ENCODE measurements around the gene ZNF341. TPM values are rescaled to one million over a fixed set of nuclear protein-coding genes. Genes with fewer than 3 reads are reported as not detected.
"Not testable (repeated sequence)": the region's sequence is repeated elsewhere in the genome, so short reads cannot be mapped to it uniquely, and the experiment has no call there.

ZNF341 gene
- 0.52 and 2.1 TPM in 2 replicates for total RNA-seq

GRCh38 chr20:33731693-33732165 lies at the start of gene ZNF341:
ZNF341 (plus strand) TSS chr20:33731996; CDS start chr20:33732022, 26 bp downstream.
- DNase-seq (ENCODE audit: low read depth) = peak; percentile 25

GRCh38 chr20:33684533-33685327 lies 47.1 kb upstream of the ZNF341 start:
- DNase-seq (ENCODE audit: low read depth) = no peak

- no peak for DNase-seq (ENCODE audit: low read depth)
Measured at GRCh38 chr20:33685328-33686099, 46.3 kb upstream of the ZNF341 start.

GRCh38 chr20:33686100-33686983 lies 45.5 kb upstream of the ZNF341 start, which contains the start of gene E2F1:
E2F1 (minus strand) TSS chr20:33686385; CDS start chr20:33686264, 121 bp downstream.
- peak; percentile 58 for DNase-seq (ENCODE audit: low read depth)

GRCh38 chr20:33686984-33687366 lies 44.8 kb upstream of the ZNF341 start:
- DNase-seq (ENCODE audit: low read depth) = no peak

- DNase-seq (ENCODE audit: low read depth) = no peak
Measured at GRCh38 chr20:33687370-33687915, 44.4 kb upstream of the ZNF341 start.

- DNase-seq (ENCODE audit: low read depth) = no peak
Measured at GRCh38 chr20:33687993-33688937, 43.5 kb upstream of the ZNF341 start.

- no peak for DNase-seq (ENCODE audit: low read depth)
Measured at GRCh38 chr20:33688938-33689424, 42.8 kb upstream of the ZNF341 start.

- no peak for DNase-seq (ENCODE audit: low read depth)
Measured at GRCh38 chr20:33689493-33689892, 42.3 kb upstream of the ZNF341 start.

GRCh38 chr20:33689973-33690372 lies 41.8 kb upstream of the ZNF341 start:
- peak; percentile 7 for DNase-seq (ENCODE audit: low read depth)

GRCh38 chr20:33693289-33693688 lies 38.5 kb upstream of the ZNF341 start:
- no peak for DNase-seq (ENCODE audit: low read depth)

- DNase-seq (ENCODE audit: low read depth) = no peak
Measured at GRCh38 chr20:33693741-33694638, 37.8 kb upstream of the ZNF341 start.

GRCh38 chr20:33694639-33695012 lies 37.2 kb upstream of the ZNF341 start:
- DNase-seq (ENCODE audit: low read depth) = no peak

GRCh38 chr20:33696448-33696847 lies 35.3 kb upstream of the ZNF341 start:
- DNase-seq (ENCODE audit: low read depth) = no peak

- DNase-seq (ENCODE audit: low read depth) = no peak
Measured at GRCh38 chr20:33697129-33697528, 34.7 kb upstream of the ZNF341 start.

GRCh38 chr20:33698966-33699365 lies 32.8 kb upstream of the ZNF341 start:
- not testable (repeated sequence) for DNase-seq (ENCODE audit: low read depth)

- DNase-seq (ENCODE audit: low read depth) = not testable (repeated sequence)
Measured at GRCh38 chr20:33700696-33701441, 30.9 kb upstream of the ZNF341 start.
